Measurements from ENCODE around the gene PRSS53.

PRSS53 gene

GRCh38 chr16:31077592-31078396 lies 10.9 kb downstream of the PRSS53 start:
- no peak for DNase-seq (ENCODE audit: low spot score)

DNA sequence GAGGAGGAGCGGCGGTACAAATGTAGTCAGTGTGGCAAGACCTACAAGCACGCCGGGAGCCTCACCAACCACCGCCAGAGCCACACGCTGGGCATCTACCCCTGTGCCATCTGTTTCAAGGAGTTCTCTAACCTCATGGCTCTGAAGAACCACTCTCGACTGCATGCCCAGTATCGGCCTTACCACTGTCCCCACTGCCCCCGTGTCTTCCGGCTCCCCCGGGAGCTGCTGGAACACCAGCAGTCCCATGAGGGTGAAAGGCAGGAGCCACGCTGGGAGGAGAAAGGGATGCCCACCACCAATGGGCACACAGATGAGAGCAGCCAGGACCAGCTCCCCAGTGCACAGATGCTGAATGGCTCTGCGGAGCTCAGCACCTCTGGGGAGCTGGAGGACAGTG lies 11.7 kb downstream of the PRSS53 start:
- DNase-seq (ENCODE audit: low spot score): no peak

DNA sequence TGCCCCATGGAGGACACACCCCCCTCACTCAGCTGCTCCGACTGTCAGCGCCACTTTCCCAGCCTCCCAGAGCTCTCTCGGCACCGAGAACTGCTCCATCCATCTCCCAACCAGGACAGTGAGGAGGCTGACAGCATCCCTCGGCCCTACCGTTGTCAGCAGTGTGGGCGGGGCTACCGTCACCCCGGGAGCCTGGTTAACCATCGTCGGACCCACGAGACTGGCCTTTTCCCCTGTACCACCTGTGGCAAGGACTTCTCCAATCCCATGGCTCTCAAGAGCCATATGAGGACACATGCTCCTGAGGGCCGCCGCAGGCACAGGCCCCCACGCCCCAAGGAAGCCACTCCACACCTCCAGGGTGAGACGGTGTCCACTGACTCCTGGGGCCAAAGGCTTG lies 12.4 kb downstream of the PRSS53 start:
- DNase-seq (ENCODE audit: low spot score): no peak

GRCh38 chr16:31074814-31075183 lies 13.9 kb downstream of the PRSS53 start:
- no peak for DNase-seq (ENCODE audit: low spot score)

GRCh38 chr16:31073970-31074813 lies 14.6 kb downstream of the PRSS53 start, which contains the start of the genes ZNF646 and ZNF668:
ZNF646 (plus strand) TSS chr16:31074422; CDS start chr16:31076325, 1,903 bp downstream.
ZNF668 (minus strand) TSS chr16:31074240; CDS start chr16:31064459, 9,781 bp downstream.
- DNase-seq (ENCODE audit: low spot score): peak; percentile 97

- peak; percentile 87 for DNase-seq (ENCODE audit: low spot score)
Observed at GRCh38 chr16:31073142-31073969, 15.4 kb downstream of the PRSS53 start.

DNA sequence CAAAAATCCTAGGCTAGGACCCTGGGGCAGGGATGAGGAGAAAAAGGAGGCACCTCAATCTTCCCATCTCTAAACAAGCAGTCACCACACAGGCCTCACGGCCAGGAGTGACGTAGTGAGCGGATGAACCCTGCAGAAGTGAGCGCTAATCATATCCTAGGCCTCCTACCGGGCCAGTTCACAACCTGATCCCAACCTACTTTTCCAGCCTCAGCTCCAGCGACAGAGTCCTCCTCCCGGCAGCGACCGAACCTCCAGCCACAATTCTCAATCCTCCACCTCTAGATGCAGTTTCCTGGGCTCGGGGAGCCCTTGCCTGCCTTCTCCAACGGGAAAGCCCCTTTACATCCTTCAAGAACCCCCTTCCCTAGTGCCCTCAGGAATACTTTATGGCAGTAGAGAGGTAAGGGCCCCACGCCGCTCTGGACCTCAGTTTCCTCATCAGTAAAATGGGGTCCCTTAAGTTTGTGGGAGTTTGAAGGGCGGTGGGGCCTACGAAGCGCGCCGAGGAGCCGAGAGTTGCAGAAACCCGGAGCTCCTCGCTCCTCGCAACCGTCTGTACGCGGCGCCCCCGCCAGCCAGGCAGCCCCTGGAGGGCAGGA lies 16.1 kb downstream of the PRSS53 start:
- peak; percentile 37 for DNase-seq (ENCODE audit: low spot score)

- peak; percentile 77 for DNase-seq (ENCODE audit: low spot score)
Observed at GRCh38 chr16:31071861-31072260, 16.9 kb downstream of the PRSS53 start.

DNA sequence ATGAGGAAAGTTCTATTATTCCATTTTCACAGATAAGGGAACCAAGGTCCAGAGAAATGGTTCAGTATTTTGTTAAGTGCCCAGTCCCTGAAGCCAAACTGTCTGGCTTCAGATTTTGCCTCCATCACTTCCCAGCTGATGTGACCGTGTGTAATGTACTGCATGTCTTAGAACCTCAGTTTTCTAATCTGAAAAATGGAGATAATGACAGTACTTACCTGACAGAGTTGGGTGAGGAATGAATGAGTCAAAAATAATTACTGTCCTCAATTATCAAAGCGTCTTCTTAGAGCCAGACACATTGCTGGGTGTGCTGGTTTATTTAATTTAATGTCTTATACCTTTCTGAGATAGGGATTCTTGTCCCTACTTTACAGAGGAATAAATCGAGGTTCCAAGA lies 21.4 kb downstream of the PRSS53 start:
- no peak for DNase-seq (ENCODE audit: low spot score)

DNA sequence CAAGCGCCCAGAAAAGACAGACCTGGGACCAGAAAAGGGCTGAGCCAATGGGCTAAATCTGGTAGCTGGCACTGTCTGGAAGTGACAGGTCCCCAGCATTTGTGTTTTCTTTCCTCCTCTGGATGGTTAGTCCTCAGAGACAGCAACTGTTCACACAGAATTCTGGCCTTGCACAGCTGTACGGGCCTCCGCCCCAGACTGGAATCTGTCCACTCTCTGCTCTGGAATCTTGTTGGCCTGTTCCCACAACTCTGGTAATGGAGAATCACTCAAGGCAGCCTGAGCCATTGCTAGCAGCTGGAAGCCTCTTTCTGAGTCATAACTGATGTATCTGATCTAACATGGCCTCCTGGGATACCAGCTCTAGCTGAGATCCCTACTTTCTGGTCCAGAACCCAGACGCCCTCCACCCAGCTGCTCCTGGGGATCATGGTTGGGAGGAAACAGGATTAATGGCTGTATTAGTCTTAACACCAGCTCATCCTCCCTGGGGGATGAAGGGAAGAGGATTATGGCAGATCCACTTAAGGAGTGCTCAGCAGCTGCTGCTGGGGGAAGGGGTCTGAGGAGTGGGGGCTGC lies 23.8 kb downstream of the PRSS53 start:
- DNase-seq (ENCODE audit: low spot score): peak; percentile 96

GRCh38 chr16:31063843-31064611 lies 24.7 kb downstream of the PRSS53 start:
- no peak for DNase-seq (ENCODE audit: low spot score)

DNA sequence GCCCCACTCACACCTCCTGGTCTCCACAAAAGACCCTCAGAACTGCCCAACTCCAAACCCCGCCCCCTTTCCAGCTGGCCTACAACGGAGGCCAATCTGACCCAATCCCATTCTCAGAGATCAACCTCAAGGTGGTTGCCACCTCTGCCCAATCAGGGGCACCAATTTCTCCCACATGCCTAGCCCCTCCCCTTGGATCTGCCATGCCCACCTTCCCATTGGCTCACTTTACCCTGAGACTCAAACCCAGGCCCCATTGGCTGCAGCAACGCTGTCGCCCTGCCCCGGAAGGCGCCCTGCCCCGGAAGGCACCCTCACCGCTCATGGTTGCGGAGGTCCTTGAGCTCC lies 25.3 kb downstream of the PRSS53 start:
- DNase-seq (ENCODE audit: low spot score): no peak

GRCh38 chr16:31061813-31062440 lies 26.8 kb downstream of the PRSS53 start:
- no peak for DNase-seq (ENCODE audit: low spot score)

DNA sequence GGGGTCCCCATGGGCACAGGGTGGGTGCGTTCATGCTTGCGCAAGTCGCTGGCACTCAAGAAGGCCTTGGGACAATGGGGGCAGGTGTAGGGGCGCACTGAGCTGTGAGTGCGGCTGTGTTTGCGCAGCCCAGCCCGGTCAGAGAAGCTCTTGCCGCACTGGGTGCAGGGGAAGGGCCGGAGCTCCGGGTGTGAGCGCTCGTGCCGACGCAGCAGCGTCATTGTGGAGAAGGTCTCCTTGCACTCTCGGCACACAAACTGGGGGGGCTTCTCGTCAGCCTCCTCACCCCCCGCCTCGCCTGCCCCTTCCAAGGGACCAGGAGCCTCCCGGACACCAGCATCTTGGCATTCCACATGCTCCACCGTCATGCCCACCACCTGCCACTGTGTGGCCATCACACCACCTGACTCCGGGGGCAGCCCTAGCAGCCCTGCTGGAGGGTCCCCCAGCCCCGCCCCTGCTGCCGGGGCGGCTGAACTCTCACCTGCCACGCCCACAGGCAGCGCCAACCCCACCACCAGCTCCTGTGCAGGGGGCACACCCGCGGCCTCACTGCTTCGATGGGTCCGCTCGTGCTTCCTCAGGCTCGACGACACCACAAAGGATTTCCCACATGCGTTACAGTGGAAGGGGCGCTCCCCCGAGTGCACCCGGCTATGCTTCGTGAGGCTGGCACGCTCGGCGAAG lies 27.5 kb downstream of the PRSS53 start:
- DNase-seq (ENCODE audit: low spot score): no peak

GRCh38 chr16:31055613-31056012 lies 33.1 kb downstream of the PRSS53 start:
- DNase-seq (ENCODE audit: low spot score): no peak

- DNase-seq (ENCODE audit: low spot score): peak; percentile 96
Observed at GRCh38 chr16:31052114-31052513, 36.6 kb downstream of the PRSS53 start.

GRCh38 chr16:31050280-31051030 lies 38.3 kb downstream of the PRSS53 start:
- DNase-seq (ENCODE audit: low spot score): no peak

DNA sequence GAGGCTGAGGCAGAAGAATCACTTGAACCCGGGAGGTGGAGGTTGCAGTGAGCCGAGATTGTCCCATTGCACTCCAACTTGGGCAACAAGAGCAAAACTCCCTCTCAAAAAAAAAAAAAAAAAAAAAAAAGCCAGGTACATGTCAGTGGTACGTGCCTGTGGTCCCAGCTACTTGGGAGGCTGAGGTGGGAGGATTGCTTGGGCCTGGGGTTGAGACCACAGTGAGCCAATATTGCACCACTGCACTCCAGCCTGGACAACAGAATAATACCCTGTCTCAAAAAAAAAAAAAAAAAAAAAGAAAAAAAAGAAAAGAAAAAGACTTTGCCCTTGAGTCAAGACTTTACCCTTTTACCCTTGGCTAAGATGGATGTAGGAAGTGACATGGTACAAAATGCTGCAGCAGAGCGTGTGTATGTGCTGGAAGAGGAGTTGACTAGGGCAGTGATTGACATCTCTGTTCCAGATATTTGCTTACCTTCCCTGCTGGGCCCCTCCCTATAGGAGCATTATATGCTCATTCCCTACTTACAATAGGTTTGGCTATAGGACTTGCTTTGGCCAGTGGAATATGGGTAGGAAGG lies 44.8 kb downstream of the PRSS53 start:
- DNase-seq (ENCODE audit: low spot score): no peak

All from AG08395 (cell line).